ENCODE measurements around the gene FBXL17.

Gene FBXL17

GRCh38 chr5:108380531-108381349 is 1.2 kb downstream of the FBXL17 start:
- Histone ChIP-seq H3K4me3 (ENCODE audit: insufficient read depth, low read length, poor library complexity, severe bottlenecking) (peak overlapping the region; percentile 54), H3K27ac (ENCODE audit: low read depth, low read length) (peak overlapping the region; percentile 89), H4K20me1 (ENCODE audit: low read depth, low read length) (no peaks in the 10 kb centered on the region), H3K79me2 (ENCODE audit: insufficient read depth, low read length) (0 out of 2 replicates have a peak, but pooled peaks cover 6% of the 10 kb centered on the region), H3K9me2 (replicated peaks; ENCODE audit: insufficient read depth, low read length) (no peaks in the 10 kb centered on the region), H3K36me3 (ENCODE audit: low read length) (no peaks in the 10 kb centered on the region), H3F3A (ENCODE audit: insufficient read depth) (0 out of 2 replicates have a peak, but pooled peaks cover 3% of the 10 kb centered on the region), H2AFZ (ENCODE audit: low read depth, low read length, severe bottlenecking) (peak overlapping the region; percentile 19), H3K4me2 (ENCODE audit: low read depth, low read length, poor library complexity, severe bottlenecking) (peak overlapping the region; percentile 91), H3K9me3 (ENCODE audit: insufficient read depth, low read length) (no peaks in the 10 kb centered on the region), H3K9ac (ENCODE audit: low read length) (peak overlapping the region; percentile 88), H3K27me3 (ENCODE audit: low read length) (no peaks in the 10 kb centered on the region)
- TF ChIP-seq EZH2phosphoT487 (conservative IDR thresholded peaks at IDR 0.05; ENCODE audit: low read length) (no peak), CTCF (IDR thresholded peaks at IDR 0.05; ENCODE audit: insufficient read depth, low read length, poor library complexity, severe bottlenecking) (no peak)

GRCh38 chr5:108379722-108380530 is 2.0 kb downstream of the FBXL17 start:
- TF ChIP-seq EZH2phosphoT487 (conservative IDR thresholded peaks at IDR 0.05; ENCODE audit: low read length) (no peak), CTCF (IDR thresholded peaks at IDR 0.05; ENCODE audit: insufficient read depth, low read length, poor library complexity, severe bottlenecking) (no peak)
- Histone ChIP-seq H3K9me2 (replicated peaks; ENCODE audit: insufficient read depth, low read length) (no peaks in the 10 kb centered on the region), H3K9me3 (ENCODE audit: insufficient read depth, low read length) (no peaks in the 10 kb centered on the region), H3K79me2 (ENCODE audit: insufficient read depth, low read length) (0 out of 2 replicates have a peak, but pooled peaks cover 6% of the 10 kb centered on the region), H3K36me3 (ENCODE audit: low read length) (no peaks in the 10 kb centered on the region), H3K4me2 (ENCODE audit: low read depth, low read length, poor library complexity, severe bottlenecking) (peak overlapping the region; percentile 78), H3F3A (ENCODE audit: insufficient read depth) (0 out of 2 replicates have a peak, but pooled peaks cover 3% of the 10 kb centered on the region), H3K4me3 (ENCODE audit: insufficient read depth, low read length, poor library complexity, severe bottlenecking) (peak overlapping the region; percentile 54), H3K27me3 (ENCODE audit: low read length) (no peaks in the 10 kb centered on the region), H3K27ac (ENCODE audit: low read depth, low read length) (0 out of 2 replicates have a peak overlapping the region, but pooled peaks have one; percentile 89), H3K9ac (ENCODE audit: low read length) (peak overlapping the region; percentile 88), H2AFZ (ENCODE audit: low read depth, low read length, severe bottlenecking) (peak overlapping the region; percentile 19), H4K20me1 (ENCODE audit: low read depth, low read length) (no peaks in the 10 kb centered on the region)

GRCh38 chr5:108375768-108376167 is 6.1 kb downstream of the FBXL17 start:
- Histone ChIP-seq H3K9ac (ENCODE audit: low read length) (no peak overlapping the region), H4K20me1 (ENCODE audit: low read depth, low read length) (no peaks in the 10 kb centered on the region), H3K36me3 (ENCODE audit: low read length) (no peaks in the 10 kb centered on the region), H3K9me3 (ENCODE audit: insufficient read depth, low read length) (no peaks in the 10 kb centered on the region), H3K9me2 (replicated peaks; ENCODE audit: insufficient read depth, low read length) (no peaks in the 10 kb centered on the region), H3K27me3 (ENCODE audit: low read length) (no peaks in the 10 kb centered on the region), H3K4me3 (ENCODE audit: insufficient read depth, low read length, poor library complexity, severe bottlenecking) (no peak overlapping the region), H3F3A (ENCODE audit: insufficient read depth) (0 out of 2 replicates have a peak, but pooled peaks cover 3% of the 10 kb centered on the region), H2AFZ (ENCODE audit: low read depth, low read length, severe bottlenecking) (no peak overlapping the region), H3K27ac (ENCODE audit: low read depth, low read length) (no peak overlapping the region), H3K4me2 (ENCODE audit: low read depth, low read length, poor library complexity, severe bottlenecking) (no peak overlapping the region), H3K79me2 (ENCODE audit: insufficient read depth, low read length) (0 out of 2 replicates have a peak, but pooled peaks cover 6% of the 10 kb centered on the region)
- TF ChIP-seq CTCF (IDR thresholded peaks at IDR 0.05; ENCODE audit: insufficient read depth, low read length, poor library complexity, severe bottlenecking) (no peak), EZH2phosphoT487 (conservative IDR thresholded peaks at IDR 0.05; ENCODE audit: low read length) (no peak)

All from SU-DHL-6 (cell line).